Measurements from ENCODE around the gene SAMD1. TPM values are rescaled to one million over a fixed set of nuclear protein-coding genes. Genes with fewer than 3 reads are reported as not detected.

The SAMD1 gene
- total RNA-seq, 2 experiments from 2014 or later, result 124 to 128 TPM

DNA sequence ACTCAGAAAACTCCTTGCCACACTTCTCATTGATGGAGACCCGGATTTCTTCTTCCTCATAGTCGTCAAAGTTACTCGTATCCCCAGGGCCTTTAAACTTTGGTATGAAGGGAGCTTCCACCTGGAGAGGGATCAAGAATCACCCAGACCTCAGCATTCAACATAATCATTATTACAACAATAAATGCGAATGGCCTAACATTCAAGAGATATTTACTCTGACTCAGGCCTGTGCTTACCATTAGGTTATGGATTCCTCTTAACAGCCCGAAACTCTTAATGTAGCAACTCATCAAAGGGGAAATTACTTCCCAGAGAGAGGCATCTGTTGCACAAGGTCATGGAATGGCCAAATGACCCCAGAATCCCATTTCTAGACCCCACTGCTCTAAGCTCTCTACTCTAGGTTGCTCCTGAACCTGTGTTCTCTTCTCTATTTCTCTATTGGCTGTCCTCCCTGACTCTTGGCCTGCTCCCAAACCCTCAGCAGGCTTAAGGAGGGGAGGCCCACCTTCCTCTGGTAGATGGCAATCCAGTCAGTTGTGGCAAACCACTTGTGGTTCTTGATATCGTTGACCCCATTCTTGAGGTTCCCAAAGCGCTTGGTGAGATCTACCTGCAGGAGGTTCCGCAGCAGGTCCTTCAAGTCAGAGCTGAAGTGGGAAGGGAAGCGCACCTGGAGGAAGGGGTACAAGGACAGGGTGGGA, 2.7 kb upstream of the SAMD1 start:
- H4K20me1 ChIP-seq (ENCODE audit: insufficient read depth, low read length), result peaks cover 9% of the 10 kb centered on the region; the same call in 1 of the 2 replicates
- no TSS peak for BruUV-seq (replicated peaks)
- H3K79me2 ChIP-seq (ENCODE audit: insufficient read depth, low read depth, low read length), result peaks cover 12% of the 10 kb centered on the region; the same call in 1 of the 2 replicates
- intact Hi-C loops (cut with micrococcal nuclease; ENCODE audit: unreplicated experiment), result no loop called here
- peaks cover 27% of the 10 kb centered on the region for H3K36me3 ChIP-seq (ENCODE audit: insufficient read depth, low read length)
- no peak overlapping the region for H2AFZ ChIP-seq (ENCODE audit: low read length)
- peaks cover 9% of the 10 kb centered on the region for H3K9me3 ChIP-seq (ENCODE audit: low read length)
- H3K27ac ChIP-seq (ENCODE audit: low read depth, low read length, poor library complexity, severe bottlenecking), result no peak overlapping the region
- ChIA-PET CTCF (ENCODE audit: unreplicated experiment) (no interaction called here), POLR2A (no interaction called here)
- peaks cover 20% of the 10 kb centered on the region for H3K4me1 ChIP-seq (ENCODE audit: insufficient read depth, low read length, poor library complexity, severe bottlenecking)
- no peak overlapping the region for H3K4me3 ChIP-seq (ENCODE audit: low read depth, low read length, poor library complexity, severe bottlenecking)
- DNase-seq (ENCODE audit: low spot score), result no peak
- TF ChIP-seq CTCF (conservative IDR thresholded peaks at IDR 0.05; ENCODE audit: low read length), result no peak
- TF ChIP-seq EZH2phosphoT487 (IDR thresholded peaks at IDR 0.05; ENCODE audit: borderline replicate concordance, low read depth, low read length), result no peak
- H3K9me2 ChIP-seq (ENCODE audit: insufficient read depth, low read length), result no peaks in the 10 kb centered on the region
- no peak overlapping the region for H3K4me2 ChIP-seq (ENCODE audit: low read length)

GRCh38 chr19:14091813-14092462, 1.4 kb upstream of the SAMD1 start:
- H2AFZ ChIP-seq (ENCODE audit: low read length), result peak overlapping the region; percentile 65
- H3K4me2 ChIP-seq (ENCODE audit: low read length), result peak overlapping the region; percentile 84
- BruUV-seq (replicated peaks), result TSS peak; percentile 61

More at GRCh38 chr19:14091813-14092462, 1.4 kb upstream of the SAMD1 start:
- H3K9me2 ChIP-seq (ENCODE audit: insufficient read depth, low read length), result no peaks in the 10 kb centered on the region
- H3K36me3 ChIP-seq (ENCODE audit: insufficient read depth, low read length), result peaks cover 30% of the 10 kb centered on the region
- H3K9me3 ChIP-seq (ENCODE audit: low read length), result peaks cover 9% of the 10 kb centered on the region
- POLR2A ChIA-PET, result interaction anchor here (0.6 to 1.0 kb wide), 2 partner anchors 42 to 341 kb away, joined by 3 to 6 read pairs; no protein-coding TSS in a partner anchor
- peaks cover 15% of the 10 kb centered on the region; the same call in 1 of the 2 replicates for H3K79me2 ChIP-seq (ENCODE audit: insufficient read depth, low read depth, low read length)
- CTCF ChIA-PET (ENCODE audit: unreplicated experiment), result interaction anchor here (0.6 to 0.8 kb wide), 2 partner anchors 44 to 119 kb away, joined by 3 to 4 read pairs; partner anchors contain the start of gene ASF1B
- peak overlapping the region; percentile 89 for H3K27ac ChIP-seq (ENCODE audit: low read depth, low read length, poor library complexity, severe bottlenecking)
- peak overlapping the region; percentile 80 for H3K4me3 ChIP-seq (ENCODE audit: low read depth, low read length, poor library complexity, severe bottlenecking)
- TF ChIP-seq EZH2phosphoT487 (IDR thresholded peaks at IDR 0.05; ENCODE audit: borderline replicate concordance, low read depth, low read length), result no peak
- TF ChIP-seq CTCF (conservative IDR thresholded peaks at IDR 0.05; ENCODE audit: low read length), result peak; percentile 33; the same call in 1 of the 2 replicates
- intact Hi-C loops (cut with micrococcal nuclease; ENCODE audit: unreplicated experiment), result loop anchor here (1.0 kb wide), 1 partner anchor 44 kb away; the partner anchor contains the start of gene ASF1B
- peaks cover 9% of the 10 kb centered on the region; the same call in 1 of the 2 replicates for H4K20me1 ChIP-seq (ENCODE audit: insufficient read depth, low read length)
- peaks cover 21% of the 10 kb centered on the region for H3K4me1 ChIP-seq (ENCODE audit: insufficient read depth, low read length, poor library complexity, severe bottlenecking)
- DNase-seq (ENCODE audit: low spot score), result peak; percentile 63
